DOHH2 (cell line): Measurements from ENCODE around the gene KCNAB1.

ENCODE experiments used
- H3F3A ChIP-seq: fragments of 200-600 bp; sonication (generic), shearing (Covaris generic); 2 replicates; pipeline ENCODE4 v1.6.0; 2016; ENCODE audit warnings: antibody characterized with exemption, mild to moderate bottlenecking; ENCODE audit not compliant: control insufficient read depth, insufficient read depth
- H3K27ac ChIP-seq: fragments of 200-600 bp; sonication (generic); 2 replicates; pipeline ENCODE4 v1.5.1; 2014; ENCODE audit warnings: low read depth, mild to moderate bottlenecking, low read length, moderate library complexity
- H3K27me3 ChIP-seq: fragments of 200-600 bp; sonication (generic); 2 replicates; pipeline ENCODE4 v1.6.1; 2014; ENCODE audit warnings: mild to moderate bottlenecking, low read length, mixed read lengths; ENCODE audit not compliant: control insufficient read depth
- H3K36me3 ChIP-seq: fragments of 200-600 bp; sonication (generic); 2 replicates; pipeline ENCODE4 v1.6.1; 2014; ENCODE audit warnings: mild to moderate bottlenecking, low read length, moderate library complexity, mixed read lengths; ENCODE audit not compliant: control insufficient read depth
- H3K4me1 ChIP-seq: fragments of 200-600 bp; sonication (generic); 2 replicates; pipeline ENCODE4 v1.6.1; 2014; ENCODE audit warnings: mild to moderate bottlenecking, low read length, mixed read lengths; ENCODE audit not compliant: control insufficient read depth
- H3K4me2 ChIP-seq: fragments of 200-600 bp; sonication (generic); 2 replicates; pipeline ENCODE4 v1.6.0; 2014; ENCODE audit warnings: mild to moderate bottlenecking, low read length, moderate library complexity
- H3K4me3 ChIP-seq: fragments of 200-600 bp; sonication (generic); 2 replicates; pipeline ENCODE4 v1.5.1; 2014; ENCODE audit warnings: mild to moderate bottlenecking, low read length, mixed read lengths
- H3K79me2 ChIP-seq: fragments of 200-600 bp; sonication (generic); 2 replicates; pipeline ENCODE4 v1.6.1; 2014; ENCODE audit warnings: mild to moderate bottlenecking, low read length, mixed read lengths; ENCODE audit not compliant: control insufficient read depth
- H3K9me2 ChIP-seq: fragments of 200-600 bp; sonication (generic); replicated peaks from 2 replicates; pipeline ENCODE4 v1.6.1; 2014; ENCODE audit warnings: mild to moderate bottlenecking, low read length, mixed read lengths; ENCODE audit not compliant: control insufficient read depth
- H3K9me3 ChIP-seq: fragments of 200-600 bp; sonication (generic); 2 replicates; pipeline ENCODE4 v1.6.1; 2014; ENCODE audit warnings: antibody characterized with exemption, low read length, mixed read lengths; ENCODE audit not compliant: control insufficient read depth, insufficient read depth
- H4K20me1 ChIP-seq: fragments of 200-600 bp; sonication (generic); 2 replicates; pipeline ENCODE4 v1.6.0; 2014; ENCODE audit warnings: low read depth, mild to moderate bottlenecking, antibody characterized with exemption, low read length, moderate library complexity; ENCODE audit not compliant: control insufficient read depth, insufficient read depth
- CTCF ChIP-seq: fragments of 200-600 bp; sonication (generic); IDR thresholded peaks from one replicate; pipeline ENCODE4 v1.5.1; 2014; ENCODE audit warnings: antibody characterized with exemption, mild to moderate bottlenecking, low read depth, low read length; ENCODE audit not compliant: poor library complexity, severe bottlenecking
- EZH2phosphoT487 ChIP-seq: fragments of 200-600 bp; sonication (generic); IDR thresholded peaks from 2 replicates; pipeline ENCODE4 v1.6.1; 2017; ENCODE audit warnings: borderline replicate concordance, mild to moderate bottlenecking, antibody characterized with exemption, low read length, moderate library complexity, mixed read lengths

Gene KCNAB1

GRCh38 chr3:156170571-156170970 lies 50.2 kb downstream of the KCNAB1 start:
- Histone ChIP-seq H3K4me3 (no peak overlapping the region), H3K27ac (no peak overlapping the region), H3F3A (no peaks in the 10 kb centered on the region), H4K20me1 (no peaks in the 10 kb centered on the region), H3K9me3 (no peaks in the 10 kb centered on the region), H3K4me1 (no peaks in the 10 kb centered on the region), H3K4me2 (no peak overlapping the region), H3K36me3 (no peaks in the 10 kb centered on the region), H3K9me2 (no peaks in the 10 kb centered on the region), H3K79me2 (no peaks in the 10 kb centered on the region), H3K27me3 (0 out of 2 replicates have a peak, but pooled peaks cover 3% of the 10 kb centered on the region)
- TF ChIP-seq CTCF (no peak), EZH2phosphoT487 (no peak)

- Histone ChIP-seq H3K9me3 (no peaks in the 10 kb centered on the region), H3K27ac (no peak overlapping the region), H3K79me2 (no peaks in the 10 kb centered on the region), H3K36me3 (no peaks in the 10 kb centered on the region), H3K4me1 (no peaks in the 10 kb centered on the region), H3K9me2 (no peaks in the 10 kb centered on the region), H3K4me2 (no peak overlapping the region), H3K27me3 (0 out of 2 replicates have a peak, but pooled peaks cover 3% of the 10 kb centered on the region), H3K4me3 (no peak overlapping the region), H3F3A (no peaks in the 10 kb centered on the region), H4K20me1 (no peaks in the 10 kb centered on the region)
- TF ChIP-seq CTCF, result no peak
- no peak for TF ChIP-seq EZH2phosphoT487
These were observed 51.2 kb downstream of the KCNAB1 start for GRCh38 chr3:156171281-156172267.

- no peaks in the 10 kb centered on the region for H3K4me1 ChIP-seq
- no peaks in the 10 kb centered on the region for H3K36me3 ChIP-seq
- no peak overlapping the region for H3K4me3 ChIP-seq
- H3K27ac ChIP-seq, result no peak overlapping the region
- H3K79me2 ChIP-seq, result no peaks in the 10 kb centered on the region
- H3F3A ChIP-seq, result no peaks in the 10 kb centered on the region
- no peaks in the 10 kb centered on the region for H3K9me3 ChIP-seq
- no peaks in the 10 kb centered on the region for H4K20me1 ChIP-seq
- H3K27me3 ChIP-seq, result no peaks in the 10 kb centered on the region
- TF ChIP-seq CTCF (no peak), EZH2phosphoT487 (no peak)
- H3K9me2 ChIP-seq, result no peaks in the 10 kb centered on the region
- H3K4me2 ChIP-seq, result no peak overlapping the region
These were observed 52.2 kb downstream of the KCNAB1 start for GRCh38 chr3:156172536-156172935.
